HS-27A (cell line): ENCODE measurements around the gene COL18A1.

ENCODE experiments used
- DNase-seq: peaks from one replicate; pipeline ENCODE4 v3.0.0-alpha.2; 2012; ENCODE audit warnings: low read depth, missing footprints

COL18A1 gene

GRCh38 chr21:45480701-45481500 lies 75.9 kb downstream of the COL18A1 start:
- no peak for DNase-seq

- DNase-seq, result no peak
Observed at GRCh38 chr21:45481566-45481965, 76.6 kb downstream of the COL18A1 start.

- no peak for DNase-seq
Observed at GRCh38 chr21:45481977-45482898, 77.3 kb downstream of the COL18A1 start.

GRCh38 chr21:45482899-45483821 lies 78.2 kb downstream of the COL18A1 start:
- DNase-seq, result no peak

GRCh38 chr21:45484318-45484717 lies 79.4 kb downstream of the COL18A1 start:
- DNase-seq, result no peak

GRCh38 chr21:45485686-45486442 lies 80.9 kb downstream of the COL18A1 start:
- no peak for DNase-seq

- no peak for DNase-seq
Observed at GRCh38 chr21:45486443-45487160, 81.6 kb downstream of the COL18A1 start.

- DNase-seq, result no peak
Observed at GRCh38 chr21:45487161-45487806, 82.3 kb downstream of the COL18A1 start.

- DNase-seq, result no peak
Observed at GRCh38 chr21:45487891-45488600, 83.1 kb downstream of the COL18A1 start.

- DNase-seq, result no peak
Observed at GRCh38 chr21:45488931-45489721, 84.2 kb downstream of the COL18A1 start.

- no peak for DNase-seq
Observed at GRCh38 chr21:45489722-45489982, 84.7 kb downstream of the COL18A1 start.

GRCh38 chr21:45490049-45490731 lies 85.2 kb downstream of the COL18A1 start:
- DNase-seq, result no peak

GRCh38 chr21:45491056-45491455 lies 86.1 kb downstream of the COL18A1 start:
- DNase-seq, result no peak

- no peak for DNase-seq
Observed at GRCh38 chr21:45491623-45492022, 86.7 kb downstream of the COL18A1 start.

- DNase-seq, result no peak
Observed at GRCh38 chr21:45492765-45493164, 87.8 kb downstream of the COL18A1 start.

GRCh38 chr21:45493401-45494001 lies 88.5 kb downstream of the COL18A1 start:
- no peak for DNase-seq

GRCh38 chr21:45494135-45494850 lies 89.3 kb downstream of the COL18A1 start:
- DNase-seq, result no peak
